Neural cell (in vitro differentiated cells): ENCODE data around the gene NBPF3. TPM values are rescaled to one million over a fixed set of nuclear protein-coding genes. Genes with fewer than 3 reads are reported as not detected.

Source experiments
- H2AFZ ChIP-seq: fragments of 200-600, 300-800 bp; sonication (generic), shearing (Covaris generic); 2 replicates; pipeline ENCODE4 v1.6.0; 2014; ENCODE audit warnings: low read depth, mild to moderate bottlenecking, antibody characterized with exemption, low read length, moderate library complexity
- H3F3A ChIP-seq: fragments of 200-600 bp; shearing (Covaris generic); 2 replicates; pipeline ENCODE4 v1.6.1; 2016; ENCODE audit warnings: mild to moderate bottlenecking, moderate library complexity, mixed read lengths, antibody characterized with exemption, low read length; ENCODE audit not compliant: insufficient read depth, poor library complexity, severe bottlenecking
- H3K27ac ChIP-seq: fragments of 200-600, 300-800 bp; sonication (generic), shearing (Covaris generic); 2 replicates; pipeline ENCODE4 v1.5.1; 2014; ENCODE audit warnings: mild to moderate bottlenecking, low read length, moderate library complexity
- H3K27me3 ChIP-seq: fragments of 300-800, 200-600 bp; sonication (generic), shearing (Covaris generic); 2 replicates; pipeline ENCODE4 v1.6.0; 2014; ENCODE audit warnings: mild to moderate bottlenecking, low read depth, low read length, moderate library complexity; ENCODE audit not compliant: insufficient read depth
- H3K36me3 ChIP-seq: fragments of 300-800, 200-600 bp; sonication (generic), shearing (Covaris generic); 2 replicates; pipeline ENCODE4 v1.5.1; 2014; ENCODE audit warnings: mild to moderate bottlenecking, antibody characterized with exemption, low read length, moderate library complexity; ENCODE audit not compliant: insufficient read depth
- H3K4me2 ChIP-seq: fragments of 300-800, 200-600 bp; sonication (generic), shearing (Covaris generic); 2 replicates; pipeline ENCODE4 v1.6.0; 2014; ENCODE audit warnings: mild to moderate bottlenecking, low read length
- H3K4me3 ChIP-seq: fragments of 300-800, 200-600 bp; sonication (generic), shearing (Covaris generic); 2 replicates; pipeline ENCODE4 v1.5.1; 2014; ENCODE audit warnings: mild to moderate bottlenecking, low read length, moderate library complexity
- H3K79me2 ChIP-seq: fragments of 200-600 bp; shearing (Covaris generic); replicated peaks from 2 replicates; pipeline ENCODE4 v1.6.0; 2014; ENCODE audit warnings: mild to moderate bottlenecking, low read length, moderate library complexity; ENCODE audit not compliant: insufficient read depth
- H3K9ac ChIP-seq: fragments of 300-800, 200-600 bp; sonication (generic), shearing (Covaris generic); 2 replicates; pipeline ENCODE4 v1.6.1; 2016; ENCODE audit warnings: mild to moderate bottlenecking, low read length, mixed read lengths
- H3K9me2 ChIP-seq: fragments of 200-600 bp; shearing (Covaris generic); 2 replicates; pipeline ENCODE4 v1.6.1; 2016; ENCODE audit warnings: mild to moderate bottlenecking, low read length, mixed read lengths; ENCODE audit not compliant: insufficient read depth
- H3K9me3 ChIP-seq: fragments of 200-600, 300-800 bp; sonication (generic), shearing (Covaris generic); 2 replicates; pipeline ENCODE4 v1.6.1; 2016; ENCODE audit warnings: mild to moderate bottlenecking, mixed run types, low read length, moderate library complexity, mixed read lengths
- H4K20me1 ChIP-seq: fragments of 200-600 bp; shearing (Covaris generic); 2 replicates; pipeline ENCODE4 v1.6.1; 2016; ENCODE audit warnings: mild to moderate bottlenecking, mixed run types; ENCODE audit not compliant: insufficient read depth
- CTCF ChIP-seq: fragments of 450-650 bp; IDR thresholded peaks from 2 replicates; pipeline ENCODE4 v1.5.1; 2014; ENCODE audit warnings: antibody characterized with exemption, mild to moderate bottlenecking, moderate library complexity; ENCODE audit not compliant: poor library complexity, severe bottlenecking
- EP300 ChIP-seq: fragments of 450-650 bp; conservative IDR thresholded peaks from 2 replicates; pipeline ENCODE4 v1.6.1; 2014; ENCODE audit warnings: antibody characterized with exemption, mild to moderate bottlenecking, moderate library complexity; ENCODE audit not compliant: poor library complexity, severe bottlenecking
- EZH2 ChIP-seq: fragments of 200-600, 300-800 bp; shearing (Covaris generic), sonication (generic); IDR thresholded peaks from 2 replicates; pipeline ENCODE4 v1.6.1; 2014; ENCODE audit warnings: antibody characterized with exemption, low read length, borderline replicate concordance, mild to moderate bottlenecking; ENCODE audit not compliant: insufficient read depth, poor library complexity, severe bottlenecking
- MXI1 ChIP-seq: fragments of 450-650 bp; conservative IDR thresholded peaks from 2 replicates; pipeline ENCODE4 v1.6.1; 2014; ENCODE audit warnings: antibody characterized with exemption, mild to moderate bottlenecking; ENCODE audit not compliant: poor library complexity, severe bottlenecking
- POLR2AphosphoS5 ChIP-seq: IDR thresholded peaks from 2 replicates; pipeline ENCODE4 v1.6.1; 2012
- RAD21 ChIP-seq: fragments of 450-650 bp; conservative IDR thresholded peaks from 2 replicates; pipeline ENCODE4 v1.6.1; 2014; ENCODE audit warnings: antibody characterized with exemption, mild to moderate bottlenecking, moderate library complexity
- SMC3 ChIP-seq: fragments of 450-650 bp; conservative IDR thresholded peaks from 2 replicates; pipeline ENCODE4 v1.6.1; 2014; ENCODE audit warnings: antibody characterized with exemption, mild to moderate bottlenecking, moderate library complexity; ENCODE audit not compliant: poor library complexity
- TAF1 ChIP-seq: IDR thresholded peaks from 2 replicates; pipeline ENCODE4 v1.6.1; 2012; ENCODE audit warnings: low read depth
- polyA plus RNA-seq: library from polyadenylated mRNA; depleted of rRNA; stranded (reverse); fragments of >200 nt; gene quantifications from 2 replicates; pipeline ENCODE4 v1.2.3, GENCODE V29; 2014
- TF ChIP-seq, protein P1 (sequence below): IDR thresholded peaks from 2 replicates; pipeline ENCODE4 v1.6.1; 2012; ENCODE audit warnings: borderline replicate concordance

The NBPF3 gene
- polyA plus RNA-seq, 1 donor from 2014 or later = 14.4 TPM

GRCh38 chr1:21468599-21468998, 28.7 kb downstream of the NBPF3 start:
- Histone ChIP-seq H3K27me3 (no peaks in the 10 kb centered on the region), H3K27ac (no peak overlapping the region), H3K4me2 (no peak overlapping the region), H3K9ac (no peak overlapping the region), H4K20me1 (no peaks in the 10 kb centered on the region), H2AFZ (no peak overlapping the region), H3K36me3 (no peaks in the 10 kb centered on the region), H3K9me2 (no peaks in the 10 kb centered on the region), H3K4me3 (no peak overlapping the region), H3K79me2 (no peaks in the 10 kb centered on the region), H3K9me3 (no peaks in the 10 kb centered on the region), H3F3A (no peaks in the 10 kb centered on the region)
- no peak for TF ChIP-seq POLR2AphosphoS5
- no peak for TF ChIP-seq MXI1
- no peak for TF ChIP-seq CTCF
- TF ChIP-seq, protein P1, sequence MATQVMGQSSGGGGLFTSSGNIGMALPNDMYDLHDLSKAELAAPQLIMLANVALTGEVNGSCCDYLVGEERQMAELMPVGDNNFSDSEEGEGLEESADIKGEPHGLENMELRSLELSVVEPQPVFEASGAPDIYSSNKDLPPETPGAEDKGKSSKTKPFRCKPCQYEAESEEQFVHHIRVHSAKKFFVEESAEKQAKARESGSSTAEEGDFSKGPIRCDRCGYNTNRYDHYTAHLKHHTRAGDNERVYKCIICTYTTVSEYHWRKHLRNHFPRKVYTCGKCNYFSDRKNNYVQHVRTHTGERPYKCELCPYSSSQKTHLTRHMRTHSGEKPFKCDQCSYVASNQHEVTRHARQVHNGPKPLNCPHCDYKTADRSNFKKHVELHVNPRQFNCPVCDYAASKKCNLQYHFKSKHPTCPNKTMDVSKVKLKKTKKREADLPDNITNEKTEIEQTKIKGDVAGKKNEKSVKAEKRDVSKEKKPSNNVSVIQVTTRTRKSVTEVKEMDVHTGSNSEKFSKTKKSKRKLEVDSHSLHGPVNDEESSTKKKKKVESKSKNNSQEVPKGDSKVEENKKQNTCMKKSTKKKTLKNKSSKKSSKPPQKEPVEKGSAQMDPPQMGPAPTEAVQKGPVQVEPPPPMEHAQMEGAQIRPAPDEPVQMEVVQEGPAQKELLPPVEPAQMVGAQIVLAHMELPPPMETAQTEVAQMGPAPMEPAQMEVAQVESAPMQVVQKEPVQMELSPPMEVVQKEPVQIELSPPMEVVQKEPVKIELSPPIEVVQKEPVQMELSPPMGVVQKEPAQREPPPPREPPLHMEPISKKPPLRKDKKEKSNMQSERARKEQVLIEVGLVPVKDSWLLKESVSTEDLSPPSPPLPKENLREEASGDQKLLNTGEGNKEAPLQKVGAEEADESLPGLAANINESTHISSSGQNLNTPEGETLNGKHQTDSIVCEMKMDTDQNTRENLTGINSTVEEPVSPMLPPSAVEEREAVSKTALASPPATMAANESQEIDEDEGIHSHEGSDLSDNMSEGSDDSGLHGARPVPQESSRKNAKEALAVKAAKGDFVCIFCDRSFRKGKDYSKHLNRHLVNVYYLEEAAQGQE = no peak
- TF ChIP-seq TAF1 = no peak
- TF ChIP-seq RAD21 = no peak
- TF ChIP-seq EP300 = no peak
- no peak for TF ChIP-seq SMC3
- no peak for TF ChIP-seq EZH2

GRCh38 chr1:21469581-21469980, 29.6 kb downstream of the NBPF3 start:
- Histone ChIP-seq H3K36me3 (no peaks in the 10 kb centered on the region), H3K9me2 (no peaks in the 10 kb centered on the region), H3K79me2 (no peaks in the 10 kb centered on the region), H3K27ac (no peak overlapping the region), H3K4me2 (no peak overlapping the region), H3K9me3 (no peaks in the 10 kb centered on the region), H2AFZ (no peak overlapping the region), H4K20me1 (no peaks in the 10 kb centered on the region), H3K4me3 (no peak overlapping the region), H3K9ac (no peak overlapping the region), H3K27me3 (no peaks in the 10 kb centered on the region), H3F3A (no peaks in the 10 kb centered on the region)
- TF ChIP-seq, protein P1 = no peak
- no peak for TF ChIP-seq CTCF
- no peak for TF ChIP-seq EZH2
- no peak for TF ChIP-seq EP300
- no peak for TF ChIP-seq RAD21
- TF ChIP-seq TAF1 = no peak
- no peak for TF ChIP-seq SMC3
- no peak for TF ChIP-seq POLR2AphosphoS5
- TF ChIP-seq MXI1 = no peak
